HFFc6 (cell line): Measurements from ENCODE around the gene LIPI. TPM values are rescaled to one million over a fixed set of nuclear protein-coding genes. Genes with fewer than 3 reads are reported as not detected.
"Not testable (repeated sequence)": the region's sequence is repeated elsewhere in the genome, so short reads cannot be mapped to it uniquely, and the experiment has no call there.

ENCODE experiments used
- DNase-seq: peaks from one replicate; pipeline ENCODE4 v3.0.0-alpha.2; 2018
- H3K27ac Mint-ChIP-seq: 2 replicates; pipeline ENCODE4 v1.8.0; 2020; ENCODE audit warnings: mild to moderate bottlenecking, mixed read lengths
- H3K27me3 Mint-ChIP-seq: 2 replicates; pipeline ENCODE4 v1.8.0; 2021; ENCODE audit warnings: mild to moderate bottlenecking, moderate library complexity, mixed read lengths; ENCODE audit not compliant: insufficient read depth
- H3K36me3 Mint-ChIP-seq: 2 replicates; pipeline ENCODE4 v1.8.0; 2021; ENCODE audit warnings: low read depth, mixed read lengths
- H3K4me1 Mint-ChIP-seq: 2 replicates; pipeline ENCODE4 v1.8.0; 2020; ENCODE audit warnings: low read depth, mixed read lengths
- H3K4me3 Mint-ChIP-seq: 2 replicates; pipeline ENCODE4 v1.8.0; 2020; ENCODE audit warnings: mild to moderate bottlenecking, moderate library complexity, mixed read lengths
- H3K9me3 Mint-ChIP-seq: 2 replicates; pipeline ENCODE4 v1.8.0; 2020; ENCODE audit warnings: mild to moderate bottlenecking, mixed read lengths
- CTCF ChIP-seq: fragments of 200-600 bp; sonication (generic); IDR thresholded peaks from 2 replicates; pipeline ENCODE4 v1.5.0; 2021; ENCODE audit warnings: antibody characterized with exemption, mild to moderate bottlenecking
- total RNA-seq, 6 experiments: library from RNA; stranded (reverse); fragmentation: NEBNext Ultra II Directional; extraction: Animal tissue kit (Norgen Biotek cat#: 25700); gene quantifications; 2 replicates in 1 of 6; 3 replicates in 5 of 6; pipeline ENCODE4 v1.2.3, GENCODE V29; 2021

Gene LIPI
- total RNA-seq, 6 experiments from 2014 or later, result not detected

- Mint-ChIP-seq H3K4me1 (no peaks in the 10 kb centered on the region), H3K9me3 (peaks cover 16% of the 10 kb centered on the region), H3K4me3 (no peak overlapping the region), H3K36me3 (peaks cover 7% of the 10 kb centered on the region; the same call in 1 of the 2 replicates), H3K27ac (no peak overlapping the region), H3K27me3 (peaks cover 7% of the 10 kb centered on the region; the same call in 1 of the 2 replicates)
- TF ChIP-seq CTCF, result no peak; the same call in 1 of the 2 replicates
- no peak for DNase-seq
Measured at GRCh38 chr21:14119038-14119437, 91.7 kb downstream of the LIPI start.

DNA sequence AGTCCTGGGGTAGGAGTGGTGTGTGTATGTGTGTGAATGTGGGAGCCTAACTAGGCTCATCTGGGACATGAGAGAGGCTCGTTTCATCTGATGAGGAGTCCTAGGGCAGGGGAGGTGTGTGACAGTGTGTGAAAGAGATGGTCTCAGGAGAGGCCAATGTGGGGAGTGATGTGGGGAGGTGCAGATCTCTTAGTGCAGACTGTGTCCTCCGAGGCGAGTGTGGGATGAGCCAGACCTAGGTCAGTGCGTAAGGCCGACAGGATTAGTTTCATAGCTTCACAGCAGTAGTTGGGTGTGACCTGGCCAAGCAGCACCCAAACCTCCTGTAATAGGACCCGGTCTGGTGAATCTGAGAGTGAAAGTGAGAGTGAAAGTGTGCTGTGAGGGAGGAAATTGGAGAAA is 94.7 kb downstream of the LIPI start:
- no peak overlapping the region for H3K27ac Mint-ChIP-seq

GRCh38 chr21:14115646-14116045 is 95.1 kb downstream of the LIPI start:
- no peak for TF ChIP-seq CTCF
- Mint-ChIP-seq H3K9me3 (peaks cover 7% of the 10 kb centered on the region; the same call in 1 of the 2 replicates), H3K36me3 (peaks cover 12% of the 10 kb centered on the region; the same call in 1 of the 2 replicates), H3K4me3 (no peak overlapping the region), H3K27ac (no peak overlapping the region), H3K27me3 (peaks cover 4% of the 10 kb centered on the region; the same call in 1 of the 2 replicates), H3K4me1 (no peaks in the 10 kb centered on the region)
- no peak for DNase-seq

More for the DNA sequence above, 94.7 kb downstream of the LIPI start:
- Mint-ChIP-seq H3K4me3 (no peak overlapping the region), H3K36me3 (peaks cover 12% of the 10 kb centered on the region; the same call in 1 of the 2 replicates), H3K27me3 (peaks cover 4% of the 10 kb centered on the region; the same call in 1 of the 2 replicates), H3K9me3 (peaks cover 7% of the 10 kb centered on the region; the same call in 1 of the 2 replicates), H3K4me1 (no peaks in the 10 kb centered on the region)
- no peak for DNase-seq
- TF ChIP-seq CTCF, result no peak

DNA sequence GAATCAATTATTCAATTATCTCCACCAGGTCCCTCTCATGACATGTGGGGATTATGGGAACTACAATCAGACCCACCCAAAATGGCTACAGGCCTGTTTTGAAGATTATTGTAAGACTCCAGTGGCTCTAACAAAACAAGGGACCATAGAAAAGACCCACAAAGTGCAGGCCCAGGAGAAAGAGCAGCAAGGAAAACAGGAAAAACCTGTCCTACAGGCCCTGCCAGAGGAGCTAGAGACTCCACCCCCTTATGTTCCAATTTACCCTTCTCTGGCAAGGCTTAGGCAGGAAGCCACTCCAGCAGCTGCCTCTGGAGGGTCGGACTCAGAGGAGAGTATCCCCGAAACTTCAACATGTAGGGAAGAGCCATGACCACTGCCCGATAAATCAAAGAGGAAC is 96.5 kb downstream of the LIPI start:
- peaks cover 7% of the 10 kb centered on the region; the same call in 1 of the 2 replicates for H3K9me3 Mint-ChIP-seq
- H3K4me1 Mint-ChIP-seq, result no peaks in the 10 kb centered on the region
- no peak for DNase-seq
- peaks cover 3% of the 10 kb centered on the region; the same call in 1 of the 2 replicates for H3K27me3 Mint-ChIP-seq
- H3K4me3 Mint-ChIP-seq, result no peak overlapping the region
- H3K36me3 Mint-ChIP-seq, result peaks cover 12% of the 10 kb centered on the region; the same call in 1 of the 2 replicates
- no peak for TF ChIP-seq CTCF
- H3K27ac Mint-ChIP-seq, result no peak overlapping the region

DNA sequence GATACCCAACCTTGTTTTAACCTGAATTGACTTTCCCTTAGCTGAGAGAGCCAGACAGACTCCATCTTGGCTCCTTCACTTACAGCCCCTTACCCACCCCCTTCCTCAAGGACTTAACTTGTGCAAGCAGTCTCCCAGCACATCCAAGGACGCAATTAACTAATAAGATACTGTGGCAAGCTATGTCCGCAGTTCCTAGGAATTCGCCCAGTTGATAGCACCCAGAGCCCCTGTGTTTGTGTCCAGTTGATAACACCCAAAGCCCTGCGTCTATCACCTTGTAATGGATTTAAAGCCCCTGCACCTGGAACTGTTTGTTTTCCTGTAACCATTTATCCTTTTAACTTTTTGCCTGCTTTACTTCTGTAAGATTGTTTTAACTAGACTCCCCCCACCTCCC is 106.2 kb downstream of the LIPI start:
- not testable (repeated sequence) for H3K27ac Mint-ChIP-seq, H3K9me3 Mint-ChIP-seq, H3K4me1 Mint-ChIP-seq, H3K27me3 Mint-ChIP-seq, DNase-seq, H3K4me3 Mint-ChIP-seq, H3K36me3 Mint-ChIP-seq

DNA sequence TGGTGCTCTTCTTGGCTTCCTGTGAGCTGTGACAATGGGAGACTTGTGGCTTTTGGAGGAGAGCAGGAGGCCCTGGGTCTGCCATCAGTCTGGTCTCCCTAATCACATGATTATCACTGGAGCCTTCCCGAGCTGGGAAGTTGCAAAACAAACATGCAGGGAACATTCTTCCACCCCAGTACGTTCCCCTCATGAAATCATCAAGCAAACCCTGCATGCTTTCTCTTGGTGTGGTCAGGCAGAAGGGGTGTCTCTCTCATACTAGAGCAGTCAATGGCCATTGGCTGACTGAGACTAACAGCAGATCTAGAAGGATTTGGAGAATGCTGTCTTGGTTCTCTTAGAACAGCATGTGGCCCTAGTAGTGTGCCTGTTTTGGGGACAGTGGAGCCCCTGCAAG is 111.2 kb downstream of the LIPI start:
- no peak for DNase-seq
- Mint-ChIP-seq H3K4me1 (no peaks in the 10 kb centered on the region), H3K36me3 (peaks cover 8% of the 10 kb centered on the region), H3K27me3 (peaks cover 2% of the 10 kb centered on the region; the same call in 1 of the 2 replicates), H3K27ac (no peak overlapping the region), H3K4me3 (no peak overlapping the region), H3K9me3 (no peaks in the 10 kb centered on the region)
- TF ChIP-seq CTCF, result no peak
